Limb (tissue), 2 donors: ENCODE measurements around the gene SREK1.

ENCODE experiments used
- DNase-seq, 2 donors: peaks; one replicate each; pipeline ENCODE4 v3.0.0-alpha.2; 2016; ENCODE audit errors: extremely low spot score in 2 of 2

Gene SREK1

DNA sequence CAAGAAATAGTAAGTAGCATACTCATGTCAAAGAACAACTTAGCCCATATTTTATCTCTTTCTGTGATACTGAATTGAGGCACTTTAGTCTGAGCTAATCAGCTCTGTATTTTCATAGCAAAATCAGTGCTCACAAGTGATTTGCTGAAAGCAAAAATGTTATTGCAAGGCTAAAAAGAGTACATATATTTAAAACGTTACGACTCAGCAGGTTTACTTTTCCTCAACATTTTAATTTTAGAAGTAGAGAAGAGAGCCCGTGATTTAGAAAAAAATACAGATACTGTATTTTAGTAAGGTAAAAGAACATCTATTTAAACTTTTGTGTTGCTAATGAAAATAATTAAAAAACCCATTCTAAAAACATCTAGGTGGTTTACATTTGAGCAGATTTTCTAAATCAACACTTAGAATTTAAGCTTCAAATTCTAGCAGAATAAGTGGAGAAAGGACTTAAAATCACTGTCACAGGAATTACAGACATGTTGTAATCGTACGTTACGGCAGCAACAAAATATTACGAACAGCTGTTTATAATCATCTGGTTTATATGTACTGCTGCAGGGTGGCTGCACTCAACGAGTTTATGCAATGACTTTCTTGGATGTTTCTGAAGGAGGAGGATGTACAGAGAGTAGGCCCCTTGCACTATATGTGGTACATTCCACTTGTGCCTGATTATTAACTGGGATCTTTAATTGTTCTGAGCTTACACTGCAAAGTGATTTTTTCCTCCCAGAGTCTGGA lies 20.1 kb downstream of the SREK1 start:
- DNase-seq, result peak in 1 of 2 donors; percentile 32

DNA sequence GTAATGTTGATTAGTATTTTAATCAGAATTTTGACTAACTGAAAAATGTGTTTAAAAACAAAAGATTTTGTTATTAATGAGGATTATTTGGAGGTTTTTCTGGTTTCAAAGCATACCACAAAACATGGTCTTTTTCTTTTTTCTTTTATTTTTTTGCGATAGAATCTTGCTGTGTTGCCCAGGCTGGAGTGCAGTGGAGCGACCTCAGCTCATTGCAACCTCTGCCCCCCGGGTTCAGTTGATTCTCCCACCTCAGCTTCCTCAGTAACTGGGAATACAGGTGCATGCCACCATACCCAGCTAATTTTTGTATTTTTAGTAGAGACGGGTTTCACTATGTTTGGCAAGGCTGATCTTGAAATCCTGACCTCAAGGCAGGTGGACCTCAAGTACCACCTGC lies 24.1 kb downstream of the SREK1 start:
- no peak for DNase-seq

DNA sequence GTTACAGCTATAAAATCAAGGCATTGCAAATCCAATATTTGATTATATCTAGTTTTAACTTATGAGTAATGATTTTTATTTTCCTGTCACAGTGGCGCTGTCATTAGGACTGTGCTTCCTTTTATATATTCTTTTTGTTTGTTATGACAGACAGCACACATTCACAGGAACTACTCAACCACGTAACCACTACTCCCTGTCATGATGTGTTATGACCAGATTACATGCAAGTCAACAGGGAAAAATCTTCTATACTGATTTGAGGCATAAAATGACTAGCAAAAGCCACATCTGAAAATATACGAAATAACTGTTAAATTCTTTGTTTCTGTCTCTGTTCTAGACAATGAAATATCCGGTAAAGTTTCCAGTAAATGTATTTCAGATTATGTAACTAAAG lies 25.4 kb downstream of the SREK1 start:
- no peak for DNase-seq

DNA sequence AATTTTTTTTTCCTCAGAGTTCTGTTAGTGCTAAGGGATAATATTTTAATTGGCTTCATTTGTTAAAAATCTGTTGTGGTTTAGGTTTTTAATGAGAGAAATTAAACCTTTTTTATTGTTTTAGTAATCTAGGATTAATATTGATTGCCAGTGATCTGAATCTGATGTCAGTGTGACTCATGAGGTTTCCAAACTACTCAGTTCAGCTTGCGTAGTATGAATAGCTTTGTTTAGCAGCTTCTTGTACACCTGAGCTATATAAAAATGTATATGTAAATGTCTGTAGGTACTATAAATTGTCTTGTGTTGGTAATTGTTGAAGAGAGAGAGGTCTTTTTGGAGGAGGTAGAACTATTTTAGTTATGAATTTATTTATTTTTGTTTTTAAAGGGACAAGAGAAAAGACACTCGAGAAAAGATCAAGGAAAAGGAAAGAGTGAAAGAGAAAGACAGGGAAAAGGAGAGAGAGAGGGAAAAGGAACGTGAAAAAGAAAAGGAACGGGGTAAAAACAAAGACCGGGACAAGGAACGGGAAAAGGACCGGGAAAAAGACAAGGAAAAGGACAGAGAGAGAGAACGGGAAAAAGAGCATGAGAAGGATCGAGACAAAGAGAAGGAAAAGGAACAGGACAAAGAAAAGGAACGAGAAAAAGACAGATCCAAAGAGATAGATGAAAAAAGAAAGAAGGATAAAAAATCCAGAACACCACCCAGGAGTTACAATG lies 26.3 kb downstream of the SREK1 start:
- no peak for DNase-seq

DNA sequence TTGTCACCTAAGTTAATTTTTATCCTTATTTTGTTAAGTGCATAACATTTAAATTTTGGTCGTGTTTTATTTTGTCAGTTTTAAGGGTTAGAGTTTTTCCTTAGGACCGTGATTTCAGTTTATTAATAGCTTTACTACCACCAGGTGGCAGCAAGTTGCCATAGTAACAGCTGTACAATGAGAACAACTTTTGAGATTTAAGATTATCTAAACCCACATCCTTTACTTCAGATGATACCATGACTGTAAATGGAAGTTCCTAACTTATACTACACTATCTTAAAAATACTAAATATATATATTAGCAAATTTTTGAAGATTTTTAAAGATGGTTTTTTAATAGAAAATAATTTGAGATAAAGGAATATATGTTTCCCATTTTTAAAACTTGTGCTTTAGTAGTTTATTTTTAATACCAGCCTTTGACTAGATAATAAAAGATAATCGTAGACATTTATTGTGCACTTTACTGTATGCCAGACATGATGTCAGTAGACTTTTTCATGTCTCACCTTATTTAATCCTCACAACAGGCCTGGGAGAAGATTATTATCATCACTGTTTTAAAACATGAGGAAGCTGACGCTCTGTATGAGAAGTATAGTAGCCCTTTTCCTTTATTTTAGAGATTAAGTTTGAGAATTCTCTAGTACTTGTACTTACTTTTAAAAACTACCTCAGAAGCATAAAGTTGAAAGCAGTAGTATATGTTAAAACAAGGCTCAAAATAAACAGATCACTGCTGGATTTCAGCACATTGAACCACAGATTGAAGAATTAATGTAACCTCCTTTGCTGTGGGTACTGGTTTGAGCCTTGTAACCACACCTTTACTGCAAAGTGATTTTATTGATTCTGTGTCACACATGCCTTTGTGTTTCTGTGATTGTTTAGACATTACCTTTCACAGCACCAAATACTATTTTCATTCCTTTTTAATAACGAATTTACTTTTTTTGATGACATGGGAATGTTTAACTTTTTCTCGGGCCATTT lies 27.5 kb downstream of the SREK1 start:
- DNase-seq, result peak; percentile 35 to 63

DNA sequence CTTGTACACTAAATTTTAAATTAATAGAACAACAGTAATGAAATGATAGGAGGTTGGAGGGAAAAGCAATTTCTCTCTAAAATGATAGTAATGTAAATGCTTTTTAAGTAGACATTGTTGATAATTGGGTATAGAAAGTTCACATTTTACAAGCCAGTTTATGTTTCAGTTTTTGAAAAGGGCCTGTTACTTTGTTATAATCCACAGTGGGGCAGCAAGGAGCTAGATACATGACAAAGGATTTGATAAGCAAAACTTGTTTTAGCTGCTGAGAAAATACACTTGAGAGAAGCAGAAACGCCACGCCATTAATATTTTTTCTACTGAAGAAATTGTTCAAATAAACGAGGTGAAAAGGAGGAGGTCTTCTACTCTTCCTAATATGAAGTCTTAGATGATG lies 30.2 kb downstream of the SREK1 start:
- DNase-seq, result peak in 1 of 2 donors; percentile 8

DNA sequence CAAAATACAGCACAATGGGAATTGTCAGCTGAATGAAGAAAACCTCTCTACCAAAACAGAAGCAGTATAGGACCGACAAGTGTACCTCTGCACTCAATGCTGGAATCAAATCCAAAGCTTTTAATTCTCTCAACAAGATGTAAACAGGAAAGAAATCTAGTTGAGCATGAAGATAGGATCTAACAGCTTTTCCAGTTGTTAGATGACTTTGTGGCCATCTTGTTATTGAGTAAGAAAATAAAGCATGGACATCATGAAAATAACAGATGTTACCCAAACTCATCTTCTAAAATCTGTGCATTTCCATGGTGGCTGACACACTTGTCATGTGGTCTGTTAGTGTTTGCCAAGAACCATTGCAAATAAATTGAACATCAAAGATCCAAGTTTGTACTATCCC lies 34.7 kb downstream of the SREK1 start:
- DNase-seq, result no peak

DNA sequence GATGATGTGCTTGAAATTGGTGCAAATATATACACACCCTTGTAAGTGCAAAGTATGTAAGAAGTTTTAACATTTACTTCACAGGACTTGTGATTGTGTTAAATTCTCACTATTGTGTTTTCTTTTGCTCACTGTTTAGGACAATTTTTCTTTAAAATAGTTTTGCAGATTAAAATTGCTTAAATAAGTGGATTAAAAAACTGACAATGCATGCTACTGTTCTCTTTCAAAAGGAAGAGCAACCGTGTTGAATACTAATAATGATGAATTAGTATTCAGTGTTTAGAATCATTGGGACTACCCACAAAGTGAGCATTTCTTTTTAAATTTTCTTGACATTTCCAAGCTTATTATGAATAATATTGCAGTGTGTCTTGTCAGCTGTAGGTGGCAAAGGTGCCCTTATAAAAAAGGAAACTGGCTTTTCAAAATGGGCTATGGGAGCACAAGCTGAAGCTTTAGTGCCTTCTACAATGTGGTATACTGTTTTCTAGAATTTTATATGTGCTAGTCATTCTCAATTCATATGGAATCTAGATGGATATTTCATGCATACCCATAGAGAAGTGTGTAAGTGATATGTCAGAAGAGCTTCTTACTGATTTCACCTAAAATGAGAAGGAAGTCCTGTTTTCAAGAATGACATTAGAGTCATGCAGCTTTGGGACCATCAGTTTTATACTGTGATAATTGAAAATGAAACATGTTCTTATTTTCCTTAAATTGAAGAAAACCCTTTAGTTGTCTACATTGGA lies 35.4 kb downstream of the SREK1 start:
- no peak for DNase-seq

DNA sequence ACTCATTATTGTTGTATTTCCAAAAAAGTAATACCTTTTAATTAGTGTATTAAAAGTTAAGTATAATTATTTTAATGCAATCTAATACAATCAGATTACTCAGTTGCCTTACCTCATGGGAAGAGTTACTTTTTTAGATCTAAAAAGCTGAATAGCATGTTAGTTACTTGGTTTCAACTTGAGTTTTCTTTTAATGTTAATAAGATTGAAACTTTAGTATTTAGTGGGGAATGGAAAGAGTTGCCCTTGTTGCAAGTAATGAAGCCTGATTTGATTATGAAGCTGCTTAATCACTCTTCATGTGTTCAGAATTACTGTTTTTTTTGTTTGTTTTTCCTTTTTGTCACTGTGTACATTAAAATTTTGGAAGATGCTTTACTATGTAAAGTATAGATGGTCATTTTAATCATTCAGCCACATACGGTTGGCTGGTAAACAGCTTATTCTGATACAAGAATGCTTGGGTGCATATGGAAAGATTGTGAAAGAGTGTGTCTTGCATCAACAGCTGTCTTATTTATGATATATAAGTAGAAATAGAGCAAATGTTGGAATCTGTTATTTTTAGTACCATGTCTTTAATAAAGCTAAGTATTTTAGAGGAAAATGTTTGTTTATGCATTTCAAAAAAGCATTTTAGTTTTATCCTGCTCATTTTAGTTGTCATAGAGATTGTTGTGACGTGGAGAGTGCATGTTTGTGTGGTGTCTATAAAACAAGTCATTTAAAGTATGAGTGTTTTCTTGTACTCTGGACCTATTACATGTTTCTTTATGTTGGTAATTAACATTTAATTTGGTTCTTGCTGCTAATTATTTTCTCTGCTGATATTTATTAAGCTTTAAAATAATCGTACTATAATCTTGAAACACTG lies 36.4 kb downstream of the SREK1 start:
- DNase-seq, result no peak

DNA sequence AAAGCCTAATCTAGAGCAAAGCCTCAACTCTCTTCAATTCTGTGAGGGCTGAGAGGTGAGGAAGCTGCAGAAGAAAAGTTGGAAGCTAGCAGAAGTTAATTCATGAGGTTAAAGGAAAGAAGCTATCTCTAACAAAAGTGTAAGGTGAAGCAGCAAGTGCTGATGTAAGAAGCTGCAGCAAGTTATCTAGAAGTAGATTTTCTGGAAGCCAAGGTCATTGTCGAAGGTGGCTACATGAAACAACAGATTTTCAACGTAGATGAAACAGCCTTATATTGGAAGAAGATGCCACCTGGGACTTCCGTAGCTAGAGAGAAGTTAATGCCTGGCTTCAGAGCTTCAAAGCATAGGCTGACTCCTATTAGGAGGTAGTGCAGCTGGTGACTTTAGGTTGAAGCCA lies 42.0 kb downstream of the SREK1 start:
- DNase-seq, result no peak

DNA sequence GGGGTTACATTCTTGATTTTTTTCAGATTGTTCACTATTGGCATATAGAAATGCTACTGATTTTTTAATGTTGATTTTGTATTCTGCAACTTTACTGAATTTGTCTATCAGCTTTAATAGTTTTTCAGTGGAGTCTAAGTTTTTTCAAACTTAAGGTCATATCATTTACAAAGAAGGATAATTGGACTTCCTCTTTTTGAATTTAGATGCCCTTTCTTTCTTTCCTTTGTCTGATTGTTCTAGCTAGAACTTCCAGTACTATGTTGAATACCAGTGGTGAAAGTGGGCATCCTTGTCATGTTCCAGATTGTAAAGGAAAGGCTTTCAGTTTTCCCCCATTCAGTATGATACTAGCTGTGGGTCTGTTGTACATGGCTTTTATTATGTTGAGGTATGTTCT lies 49.3 kb downstream of the SREK1 start:
- no peak for DNase-seq

DNA sequence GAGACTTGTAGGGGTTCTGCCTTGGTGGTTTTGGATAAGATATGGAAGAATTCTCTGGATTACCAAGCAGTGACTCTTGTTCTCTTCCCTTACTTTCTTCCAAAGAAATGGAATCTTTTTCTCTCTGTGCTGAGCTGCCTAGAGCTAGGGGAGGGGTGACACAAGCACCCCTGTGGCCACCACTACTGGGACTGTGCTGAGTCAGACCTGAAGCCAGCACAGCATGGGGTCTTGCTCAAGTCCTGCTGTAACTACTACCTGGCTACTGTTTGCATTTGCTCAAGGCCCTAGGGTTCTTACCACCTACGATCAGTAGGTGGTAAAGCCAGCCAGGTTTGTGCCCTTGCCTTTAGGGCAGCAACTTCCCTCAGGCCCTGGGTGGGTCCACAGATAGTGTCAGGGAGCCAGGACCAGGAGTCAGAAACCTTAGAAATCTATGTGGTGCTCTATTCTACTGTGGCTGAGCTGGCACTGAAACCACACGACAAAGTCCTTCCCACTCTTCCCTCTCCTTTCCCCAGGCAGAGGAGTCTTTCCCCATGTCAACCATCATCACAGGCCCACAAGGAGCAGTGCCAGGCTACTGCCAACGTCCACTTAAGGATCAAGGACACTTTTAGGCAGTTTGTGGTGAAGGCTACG lies 53.8 kb downstream of the SREK1 start:
- DNase-seq, result no peak

DNA sequence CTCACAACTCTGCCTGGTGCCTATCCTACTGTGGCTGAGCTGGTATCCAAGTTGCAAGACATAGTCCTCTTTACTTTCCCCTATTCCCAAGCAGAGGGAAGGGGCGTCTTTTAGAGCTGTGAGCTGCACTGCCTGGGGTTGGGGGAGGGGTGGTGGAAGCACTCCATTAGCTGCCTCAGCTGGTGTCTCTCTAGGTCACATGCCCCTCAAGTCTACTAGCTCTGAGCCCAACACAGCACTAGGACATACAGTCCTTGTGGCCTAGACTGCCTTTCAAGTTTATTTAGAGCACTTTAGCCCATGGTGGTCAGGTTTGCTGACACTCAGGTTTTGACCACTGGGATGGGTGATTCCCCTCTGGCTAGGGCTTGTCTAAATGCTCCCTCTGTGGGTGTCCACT lies 54.7 kb downstream of the SREK1 start:
- no peak for DNase-seq

DNA sequence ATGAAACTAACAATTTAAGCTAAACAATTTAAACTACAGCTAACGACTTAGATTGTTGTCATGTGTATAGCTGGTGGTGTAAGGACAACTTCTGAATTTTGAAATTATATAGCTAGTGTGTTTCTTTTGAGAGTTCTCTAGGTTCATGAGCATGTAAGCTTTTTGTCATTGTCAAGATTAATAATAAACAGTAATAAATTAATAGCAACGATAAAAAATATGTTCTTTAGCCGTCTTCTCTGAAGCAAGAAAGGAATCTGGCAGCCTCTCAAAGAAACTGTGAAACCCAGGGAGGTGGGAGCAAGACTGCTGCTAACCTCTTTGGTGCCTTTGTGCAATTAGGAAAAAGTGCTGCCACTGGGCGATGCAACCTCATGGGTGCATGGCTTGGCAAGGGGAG lies 59.4 kb downstream of the SREK1 start:
- no peak for DNase-seq

DNA sequence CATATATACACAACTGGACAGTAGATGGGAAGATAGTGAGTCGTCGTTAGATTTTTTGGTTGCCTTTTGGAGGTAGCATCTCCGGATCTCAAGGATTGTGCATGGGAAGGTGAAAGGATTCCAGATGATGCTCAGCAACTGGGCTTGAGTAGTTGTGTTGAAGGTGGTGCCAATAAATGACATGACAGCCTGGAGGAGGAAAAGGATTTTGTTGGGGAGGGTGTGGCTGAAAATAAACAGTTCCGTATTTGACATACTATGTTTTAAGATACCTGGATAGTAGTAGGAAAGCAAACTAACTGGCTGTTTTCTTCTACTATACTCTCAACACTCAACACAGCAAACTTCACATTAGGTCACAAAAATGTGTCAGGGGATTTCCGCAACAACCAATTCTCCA lies 62.4 kb downstream of the SREK1 start:
- no peak for DNase-seq

DNA sequence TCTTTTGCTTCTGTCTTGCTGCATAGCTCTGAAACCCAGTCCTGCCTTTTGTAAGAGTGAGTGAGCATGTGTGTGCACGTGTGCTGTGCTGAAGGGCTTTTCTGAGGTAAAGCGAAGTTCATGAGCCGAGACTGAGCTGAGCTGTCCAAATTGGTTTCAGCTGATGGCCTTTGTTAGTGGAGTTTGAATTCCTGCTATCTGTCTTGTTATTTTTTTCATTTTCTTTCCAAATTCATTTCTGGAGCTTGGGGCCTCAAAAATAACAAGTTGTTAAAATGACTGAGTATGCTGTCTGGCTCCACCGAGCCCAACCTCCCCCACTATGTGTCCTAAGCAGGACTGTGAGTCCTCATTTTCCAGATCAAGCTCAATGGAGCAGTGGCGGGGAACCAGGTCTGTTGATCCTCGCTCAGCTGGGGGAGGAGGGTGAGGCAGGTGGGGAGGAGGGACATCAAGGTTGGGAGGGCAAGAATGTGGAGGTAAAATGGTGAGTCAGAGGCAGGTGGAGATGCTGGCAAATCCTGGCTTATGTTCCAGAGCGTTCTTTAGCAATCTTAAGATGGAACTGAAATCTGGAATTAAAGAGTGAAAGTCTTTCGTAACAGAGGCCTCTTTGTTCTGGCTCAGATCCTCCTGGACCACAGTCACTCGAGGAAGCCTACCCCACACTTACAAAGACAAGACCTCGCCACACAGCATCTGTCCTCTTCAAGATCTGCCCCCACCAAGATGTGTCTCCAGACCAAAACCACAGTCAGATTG lies 63.9 kb downstream of the SREK1 start:
- peak in 1 of 2 donors; percentile 18 for DNase-seq

DNA sequence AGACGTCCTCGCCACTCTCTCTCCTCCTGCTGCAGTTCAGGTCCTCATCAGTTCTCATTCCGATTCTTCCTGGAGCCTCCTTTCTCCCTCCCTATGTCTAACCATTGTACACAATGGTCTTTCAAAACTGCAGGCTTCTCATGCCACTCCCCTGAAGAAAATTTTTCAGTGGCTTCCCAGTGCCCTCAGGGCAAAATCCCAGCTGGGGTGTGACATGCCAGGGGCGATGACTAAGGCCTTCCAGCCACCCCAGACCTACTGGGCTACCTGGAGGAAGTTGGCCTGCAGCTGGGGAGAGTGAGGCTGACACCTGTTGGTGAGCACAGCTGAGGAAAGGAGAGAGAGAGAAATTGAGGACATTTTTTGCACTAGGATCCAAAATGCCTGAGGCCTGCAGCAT lies 65.2 kb downstream of the SREK1 start:
- DNase-seq, result no peak

DNA sequence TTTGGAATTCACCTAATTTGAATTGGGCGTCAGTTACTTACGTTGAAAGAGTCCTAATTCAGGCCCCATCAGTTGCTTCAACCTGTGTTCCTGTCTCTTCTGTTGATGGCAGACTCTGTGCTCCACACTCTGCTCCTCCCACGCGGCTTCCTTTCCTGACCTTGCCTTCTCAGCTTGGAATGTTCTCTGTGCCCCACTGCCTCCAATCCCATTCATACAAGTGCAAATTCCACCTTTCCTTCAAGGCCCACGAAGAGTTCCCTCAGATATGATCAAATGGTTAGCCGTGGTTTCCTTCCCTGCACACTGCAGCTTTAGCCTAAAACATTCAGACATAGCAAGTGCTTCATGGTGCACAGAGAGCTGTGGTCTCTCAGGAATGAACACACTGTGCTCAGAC lies 65.7 kb downstream of the SREK1 start:
- DNase-seq, result no peak

DNA sequence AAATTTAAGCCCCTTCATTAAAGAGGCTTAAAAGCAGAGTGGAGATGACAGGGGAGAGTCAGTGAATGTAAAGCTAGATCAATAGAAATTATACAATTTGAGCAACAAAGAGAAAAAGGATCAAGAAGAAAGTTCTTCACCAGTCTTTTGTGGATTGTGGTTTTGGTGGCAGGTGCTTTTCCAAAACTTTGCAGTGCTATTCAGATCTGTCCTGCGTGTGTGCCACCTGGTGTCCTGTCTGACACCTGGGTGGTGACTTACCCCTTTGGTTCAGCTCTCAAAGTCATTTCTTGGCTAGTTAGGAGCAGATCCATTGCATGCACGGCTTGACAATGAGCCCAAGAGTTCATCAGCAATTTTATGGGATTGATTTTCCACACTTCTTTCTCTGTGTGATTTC lies 69.4 kb downstream of the SREK1 start:
- no peak for DNase-seq
